ENCODE results near the gene VAV1.
"Not testable (repeated sequence)": the region's sequence is repeated elsewhere in the genome, so short reads cannot be mapped to it uniquely, and the experiment has no call there.

Gene VAV1

DNA sequence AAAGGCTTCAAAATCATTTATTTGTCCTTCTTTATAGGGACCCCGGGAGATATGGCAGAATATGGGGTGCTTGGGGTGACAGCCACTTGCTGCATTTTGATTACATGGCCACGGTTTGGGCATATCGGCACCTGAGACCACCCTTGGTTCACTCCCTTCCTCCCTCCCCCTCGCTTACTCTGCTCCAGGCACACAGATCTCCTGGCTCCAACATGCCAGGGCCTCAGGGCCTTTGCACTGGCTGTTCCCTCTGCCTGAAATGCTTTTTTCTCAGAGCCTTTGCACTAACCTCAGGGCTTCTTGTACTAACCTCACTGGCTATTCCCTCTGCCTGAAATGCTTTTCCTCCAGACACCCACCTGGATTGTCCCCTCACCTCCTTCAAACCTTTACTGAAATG lies 23.8 kb downstream of the VAV1 start:
- no peak overlapping the region for H3K4me3 ChIP-seq (ENCODE audit: low read depth, low read length)
- TF ChIP-seq, protein P1, sequence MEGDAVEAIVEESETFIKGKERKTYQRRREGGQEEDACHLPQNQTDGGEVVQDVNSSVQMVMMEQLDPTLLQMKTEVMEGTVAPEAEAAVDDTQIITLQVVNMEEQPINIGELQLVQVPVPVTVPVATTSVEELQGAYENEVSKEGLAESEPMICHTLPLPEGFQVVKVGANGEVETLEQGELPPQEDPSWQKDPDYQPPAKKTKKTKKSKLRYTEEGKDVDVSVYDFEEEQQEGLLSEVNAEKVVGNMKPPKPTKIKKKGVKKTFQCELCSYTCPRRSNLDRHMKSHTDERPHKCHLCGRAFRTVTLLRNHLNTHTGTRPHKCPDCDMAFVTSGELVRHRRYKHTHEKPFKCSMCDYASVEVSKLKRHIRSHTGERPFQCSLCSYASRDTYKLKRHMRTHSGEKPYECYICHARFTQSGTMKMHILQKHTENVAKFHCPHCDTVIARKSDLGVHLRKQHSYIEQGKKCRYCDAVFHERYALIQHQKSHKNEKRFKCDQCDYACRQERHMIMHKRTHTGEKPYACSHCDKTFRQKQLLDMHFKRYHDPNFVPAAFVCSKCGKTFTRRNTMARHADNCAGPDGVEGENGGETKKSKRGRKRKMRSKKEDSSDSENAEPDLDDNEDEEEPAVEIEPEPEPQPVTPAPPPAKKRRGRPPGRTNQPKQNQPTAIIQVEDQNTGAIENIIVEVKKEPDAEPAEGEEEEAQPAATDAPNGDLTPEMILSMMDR (IDR thresholded peaks at IDR 0.05; ENCODE audit: low read depth, low read length): no peak

- H3K4me3 ChIP-seq (ENCODE audit: low read depth, low read length): no peak overlapping the region
- TF ChIP-seq, protein P1 (IDR thresholded peaks at IDR 0.05; ENCODE audit: low read depth, low read length): no peak
Observed at GRCh38 chr19:6797646-6798045, 25.1 kb downstream of the VAV1 start.

DNA sequence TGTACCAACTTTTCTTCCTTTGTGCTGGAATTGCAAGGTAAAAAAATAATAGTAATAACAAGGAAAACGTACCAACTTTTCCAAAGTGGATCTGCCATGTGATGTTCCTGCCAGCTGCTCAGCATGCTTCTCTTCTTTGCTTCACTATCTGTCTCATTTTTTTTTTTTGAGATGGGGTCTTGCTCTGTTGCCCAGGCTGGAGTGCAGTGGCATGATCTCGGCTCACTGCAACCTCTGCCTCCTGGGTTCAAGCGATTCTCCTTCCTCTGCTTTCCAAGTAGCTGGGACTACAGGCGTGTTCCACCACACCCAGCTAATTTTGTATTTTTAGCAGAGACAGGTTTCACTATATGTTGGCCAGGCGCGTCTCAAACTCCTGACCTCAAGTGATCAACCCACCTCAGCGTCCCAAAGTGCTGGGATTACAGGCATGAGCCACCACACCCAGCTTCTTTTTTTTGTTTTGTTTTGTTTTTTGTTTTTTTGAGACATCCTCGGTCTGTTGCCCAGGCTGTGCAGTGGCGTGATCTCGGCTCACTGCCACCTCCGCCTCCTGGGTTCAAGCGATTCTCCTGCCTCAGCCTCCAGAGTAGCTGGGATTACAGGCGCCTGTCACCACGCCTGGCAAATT lies 27.8 kb downstream of the VAV1 start:
- H3K4me3 ChIP-seq (ENCODE audit: low read depth, low read length): not testable (repeated sequence)

DNA sequence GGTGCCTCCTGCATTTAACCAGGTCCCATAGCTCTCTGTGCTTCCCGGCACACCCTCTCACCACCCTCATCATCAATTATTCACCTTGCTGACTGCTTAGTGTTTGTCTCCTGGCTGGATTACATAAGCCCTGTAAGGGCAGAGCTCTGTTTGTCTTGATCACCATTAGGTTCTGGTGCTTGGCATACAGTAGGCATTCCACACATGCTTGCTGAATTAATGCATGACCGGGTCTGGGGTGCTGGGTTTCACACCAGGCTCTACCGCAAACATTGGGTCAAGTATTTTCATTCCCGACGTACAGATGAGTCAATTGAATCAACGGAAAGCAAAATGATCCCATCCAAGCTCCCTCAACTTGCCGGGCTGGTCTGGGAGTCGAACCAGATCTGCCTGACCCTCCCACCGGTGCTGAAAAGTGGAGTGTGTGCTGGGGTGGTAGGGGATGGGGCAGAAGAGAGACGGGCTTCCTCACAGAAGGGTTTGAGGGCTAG lies 28.5 kb downstream of the VAV1 start:
- H3K4me3 ChIP-seq (ENCODE audit: low read depth, low read length): peak overlapping the region; percentile 18; the same call in 1 of the 2 replicates
- TF ChIP-seq, protein P1 (IDR thresholded peaks at IDR 0.05; ENCODE audit: low read depth, low read length): no peak

DNA sequence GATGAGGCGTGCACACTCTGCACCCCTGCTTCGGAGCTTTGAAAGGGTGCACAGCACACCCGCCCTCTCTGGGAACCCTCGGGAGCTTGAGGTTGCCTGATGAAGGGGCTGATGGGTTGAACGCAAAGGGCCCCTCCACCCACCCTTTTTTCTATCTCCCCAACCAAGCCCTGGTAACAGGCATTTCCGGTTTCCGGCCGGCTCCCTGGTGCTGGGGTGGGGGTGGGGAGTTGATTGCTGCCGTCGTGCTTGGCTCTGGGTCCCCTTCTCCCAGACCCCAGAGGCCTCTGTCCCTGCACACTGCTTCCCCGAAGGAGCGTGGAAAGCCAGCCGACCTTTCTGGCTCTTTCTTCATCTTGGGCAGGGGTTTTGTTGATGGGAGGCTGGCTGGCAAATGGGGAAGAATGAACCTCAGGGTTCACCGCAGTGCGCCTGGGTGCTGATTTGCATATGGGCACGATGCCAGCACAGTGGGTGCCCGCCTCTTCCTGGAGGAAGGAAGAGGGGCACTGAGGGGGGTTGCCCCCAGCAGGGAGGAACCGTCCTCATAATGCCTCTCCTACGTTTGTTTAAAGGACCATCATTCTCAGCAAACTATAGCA lies 29.1 kb downstream of the VAV1 start:
- TF ChIP-seq, protein P1 (IDR thresholded peaks at IDR 0.05; ENCODE audit: low read depth, low read length): no peak
- H3K4me3 ChIP-seq (ENCODE audit: low read depth, low read length): peak overlapping the region; percentile 18; the same call in 1 of the 2 replicates

- TF ChIP-seq, protein P1 (IDR thresholded peaks at IDR 0.05; ENCODE audit: low read depth, low read length): no peak
- no peak overlapping the region for H3K4me3 ChIP-seq (ENCODE audit: low read depth, low read length)
Observed at GRCh38 chr19:6802336-6803035, 30.0 kb downstream of the VAV1 start.

- TF ChIP-seq, protein P1 (IDR thresholded peaks at IDR 0.05; ENCODE audit: low read depth, low read length): no peak
- H3K4me3 ChIP-seq (ENCODE audit: low read depth, low read length): no peak overlapping the region
Observed at GRCh38 chr19:6803036-6803404, 30.5 kb downstream of the VAV1 start.

All from WI38 (cell line).